Cardiac muscle cell (in vitro differentiated cells and primary cell): ENCODE data around the gene GPR148. TPM values are rescaled to one million over a fixed set of nuclear protein-coding genes. Genes with fewer than 3 reads are reported as not detected.
"Not testable (repeated sequence)": the region's sequence is repeated elsewhere in the genome, so short reads cannot be mapped to it uniquely, and the experiment has no call there.

Source experiments
- DNase-seq, 2 donors: peaks; one replicate each; pipeline versions ENCODE4 v3.0.0 to v3.0.0-alpha.2; 2010 to 2017; ENCODE audit warnings: low read depth in 1 of 2, low spot score in 1 of 2
- H3K27ac ChIP-seq: fragments of 200-600 bp; sonication (generic); 2 replicates; pipeline ENCODE4 v1.5.1; 2016
- H3K27me3 ChIP-seq: fragments of 200-600 bp; sonication (generic); 2 replicates; pipeline ENCODE4 v1.6.0; 2016; ENCODE audit warnings: control low read depth
- H3K36me3 ChIP-seq: fragments of 200-600 bp; sonication (generic); 2 replicates; pipeline ENCODE4 v1.5.1; 2016; ENCODE audit warnings: control low read depth
- H3K4me1 ChIP-seq: fragments of 200-600 bp; sonication (generic); 2 replicates; pipeline ENCODE4 v1.8.1; 2017; ENCODE audit warnings: low read depth, mild to moderate bottlenecking, mixed run types
- H3K4me3 ChIP-seq: fragments of 200-600 bp; sonication (generic); 2 replicates; pipeline ENCODE4 v1.5.1; 2016; ENCODE audit warnings: mild to moderate bottlenecking
- H3K9me3 ChIP-seq: fragments of 200-600 bp; sonication (generic); 2 replicates; pipeline ENCODE4 v1.5.1; 2017; ENCODE audit warnings: low read depth, mild to moderate bottlenecking, control low read depth
- polyA plus RNA-seq: library from polyadenylated mRNA; unstranded; fragments of >200 nt; fragmentation: Nextera tagmentation; extraction: Ambion mirVana; gene quantifications from 2 replicates; pipeline ENCODE4 v1.2.1, GENCODE V29; 2016
- total RNA-seq: library from RNA; depleted of rRNA; stranded (reverse); fragments of >200 nt; gene quantifications from 2 replicates; pipeline ENCODE4 v1.2.3, GENCODE V29; 2016
- TF ChIP-seq, protein P1 (sequence below): IDR thresholded peaks from 2 replicates; pipeline ENCODE4 v1.5.1; 2012; ENCODE audit warnings: low read depth, mild to moderate bottlenecking, low read length

The GPR148 gene, protein sequence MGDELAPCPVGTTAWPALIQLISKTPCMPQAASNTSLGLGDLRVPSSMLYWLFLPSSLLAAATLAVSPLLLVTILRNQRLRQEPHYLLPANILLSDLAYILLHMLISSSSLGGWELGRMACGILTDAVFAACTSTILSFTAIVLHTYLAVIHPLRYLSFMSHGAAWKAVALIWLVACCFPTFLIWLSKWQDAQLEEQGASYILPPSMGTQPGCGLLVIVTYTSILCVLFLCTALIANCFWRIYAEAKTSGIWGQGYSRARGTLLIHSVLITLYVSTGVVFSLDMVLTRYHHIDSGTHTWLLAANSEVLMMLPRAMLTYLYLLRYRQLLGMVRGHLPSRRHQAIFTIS
- total RNA-seq (0.11 TPM in 1 of 2 replicates, not detected in the other), polyA plus RNA-seq (1.7 TPM in 1 of 2 replicates, not detected in the other)

- H3K27me3 ChIP-seq, result no peaks in the 10 kb centered on the region
- TF ChIP-seq, protein P1, sequence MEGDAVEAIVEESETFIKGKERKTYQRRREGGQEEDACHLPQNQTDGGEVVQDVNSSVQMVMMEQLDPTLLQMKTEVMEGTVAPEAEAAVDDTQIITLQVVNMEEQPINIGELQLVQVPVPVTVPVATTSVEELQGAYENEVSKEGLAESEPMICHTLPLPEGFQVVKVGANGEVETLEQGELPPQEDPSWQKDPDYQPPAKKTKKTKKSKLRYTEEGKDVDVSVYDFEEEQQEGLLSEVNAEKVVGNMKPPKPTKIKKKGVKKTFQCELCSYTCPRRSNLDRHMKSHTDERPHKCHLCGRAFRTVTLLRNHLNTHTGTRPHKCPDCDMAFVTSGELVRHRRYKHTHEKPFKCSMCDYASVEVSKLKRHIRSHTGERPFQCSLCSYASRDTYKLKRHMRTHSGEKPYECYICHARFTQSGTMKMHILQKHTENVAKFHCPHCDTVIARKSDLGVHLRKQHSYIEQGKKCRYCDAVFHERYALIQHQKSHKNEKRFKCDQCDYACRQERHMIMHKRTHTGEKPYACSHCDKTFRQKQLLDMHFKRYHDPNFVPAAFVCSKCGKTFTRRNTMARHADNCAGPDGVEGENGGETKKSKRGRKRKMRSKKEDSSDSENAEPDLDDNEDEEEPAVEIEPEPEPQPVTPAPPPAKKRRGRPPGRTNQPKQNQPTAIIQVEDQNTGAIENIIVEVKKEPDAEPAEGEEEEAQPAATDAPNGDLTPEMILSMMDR, result no peak
- H3K4me1 ChIP-seq, result peaks cover 9% of the 10 kb centered on the region
- DNase-seq, result no peak
- H3K36me3 ChIP-seq, result no peaks in the 10 kb centered on the region
- H3K9me3 ChIP-seq, result no peaks in the 10 kb centered on the region
- H3K27ac ChIP-seq, result peak within 1 kb of the TSS; percentile 66
- peak within 1 kb of the TSS; percentile 34 for H3K4me3 ChIP-seq
Observed at GRCh38 chr2:130728549-130729316, at the start of gene GPR148. GPR148 (plus strand) TSS chr2:130729070; CDS start chr2:130729152, 82 bp downstream.

GRCh38 chr2:130692041-130692770, 36.7 kb upstream of the GPR148 start:
- not testable (repeated sequence) for H3K9me3 ChIP-seq, H3K27me3 ChIP-seq, H3K4me3 ChIP-seq, H3K4me1 ChIP-seq, DNase-seq, H3K36me3 ChIP-seq, H3K27ac ChIP-seq

GRCh38 chr2:130693474-130693873, 35.4 kb upstream of the GPR148 start:
- peak overlapping the region; percentile 16 for H3K4me3 ChIP-seq
- not testable (repeated sequence) for H3K27ac ChIP-seq, H3K9me3 ChIP-seq, H3K4me1 ChIP-seq, H3K36me3 ChIP-seq, H3K27me3 ChIP-seq
- TF ChIP-seq, protein P1, result peak; percentile 17
- peak; percentile 8 to 71 for DNase-seq

GRCh38 chr2:130703250-130703649, 25.6 kb upstream of the GPR148 start:
- H3K27ac ChIP-seq, H3K9me3 ChIP-seq, H3K4me3 ChIP-seq, DNase-seq, H3K4me1 ChIP-seq, H3K27me3 ChIP-seq, H3K36me3 ChIP-seq: not testable (repeated sequence)

DNA sequence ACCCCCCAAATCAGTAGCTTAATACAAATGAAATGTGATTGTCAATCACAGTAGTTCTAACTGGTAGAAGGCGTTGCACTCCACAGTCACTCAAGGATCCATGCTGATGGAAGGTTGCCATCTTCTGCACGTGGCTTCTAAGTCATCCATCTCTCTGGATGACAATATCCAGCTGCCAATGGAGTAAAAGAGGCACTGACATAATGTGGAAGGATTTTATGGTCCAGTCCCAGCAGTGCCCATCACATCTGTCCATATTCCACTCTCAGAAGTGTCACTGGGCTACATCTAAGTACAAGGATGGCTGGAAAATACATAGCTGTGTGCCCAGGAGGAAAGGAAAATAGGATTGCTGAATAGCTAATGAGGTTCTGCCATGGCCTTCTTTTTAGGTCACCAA, 14.1 kb upstream of the GPR148 start:
- not testable (repeated sequence) for H3K9me3 ChIP-seq, H3K27ac ChIP-seq, DNase-seq, H3K36me3 ChIP-seq, H3K4me3 ChIP-seq, H3K27me3 ChIP-seq, H3K4me1 ChIP-seq

GRCh38 chr2:130720036-130720435, 8.8 kb upstream of the GPR148 start:
- H3K27me3 ChIP-seq, result no peaks in the 10 kb centered on the region
- no peaks in the 10 kb centered on the region for H3K4me1 ChIP-seq
- TF ChIP-seq, protein P1, result no peak
- no peak overlapping the region for H3K4me3 ChIP-seq
- H3K27ac ChIP-seq, result no peak overlapping the region
- no peaks in the 10 kb centered on the region for H3K36me3 ChIP-seq
- no peak for DNase-seq
- no peaks in the 10 kb centered on the region for H3K9me3 ChIP-seq

DNA sequence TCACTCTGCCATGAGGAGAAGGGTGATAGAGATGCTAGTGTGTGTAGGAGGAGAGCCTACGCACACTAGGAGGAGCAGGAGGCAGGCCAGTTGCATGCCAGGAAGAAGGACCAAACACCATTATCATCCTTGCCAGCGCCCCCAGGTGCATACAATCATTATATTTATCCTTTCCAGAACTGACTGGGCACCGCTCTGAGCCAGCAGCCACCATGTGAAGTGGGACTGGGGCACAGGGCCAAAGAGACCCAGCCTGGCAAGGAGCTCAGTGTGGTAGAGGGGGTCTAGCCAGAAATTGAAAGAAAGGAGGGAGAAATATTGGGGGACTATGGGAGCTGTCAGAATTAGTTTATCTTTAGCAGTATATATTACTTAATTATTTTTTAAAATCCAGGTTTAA, 8.3 kb upstream of the GPR148 start:
- Histone ChIP-seq H3K27ac (no peak overlapping the region), H3K4me1 (no peaks in the 10 kb centered on the region), H3K4me3 (no peak overlapping the region), H3K36me3 (no peaks in the 10 kb centered on the region), H3K27me3 (no peaks in the 10 kb centered on the region), H3K9me3 (no peaks in the 10 kb centered on the region)
- no peak for DNase-seq
- TF ChIP-seq, protein P1, result no peak
